ENCODE data around the gene HAO2.

GRCh38 chr1:119359730-119360129, 8.9 kb upstream of the HAO2 start:
- TF ChIP-seq POLR2A (IDR thresholded peaks at IDR 0.05; ENCODE audit: low read length) (no peak), GATA1 (IDR thresholded peaks at IDR 0.05; ENCODE audit: low read depth, low read length) (no peak)

Measured in erythroblast (primary cell).